NOMO-1 treated with dmso at 0.1 percent for 144 hours (cell line): ENCODE data around the gene EIF3F.
"Not testable (repeated sequence)": the region's sequence is repeated elsewhere in the genome, so short reads cannot be mapped to it uniquely, and the experiment has no call there.

Source experiments
- DNase-seq: peaks from one replicate; lab custom pipeline; 2025; ENCODE audit not compliant: unreplicated experiment; lab: John Stamatoyannopoulos, UW

The EIF3F gene

GRCh38 chr11:7987560-7987883 lies 385 bp downstream of the EIF3F start:
- not testable (repeated sequence) for DNase-seq

GRCh38 chr11:7994581-7995278 lies 7.6 kb downstream of the EIF3F start:
- DNase-seq, result no peak

- no peak for DNase-seq
Observed at GRCh38 chr11:7999795-8000194, 12.7 kb downstream of the EIF3F start.

- DNase-seq, result no peak
Observed at GRCh38 chr11:8000390-8000789, 13.3 kb downstream of the EIF3F start.

- DNase-seq, result no peak
Observed at GRCh38 chr11:8002676-8003075, 15.5 kb downstream of the EIF3F start.

- DNase-seq, result no peak
Observed at GRCh38 chr11:8003187-8003586, 16.1 kb downstream of the EIF3F start.

GRCh38 chr11:8004008-8004407 lies 16.9 kb downstream of the EIF3F start:
- DNase-seq, result no peak

GRCh38 chr11:8005556-8005955 lies 18.4 kb downstream of the EIF3F start:
- DNase-seq, result no peak

- peak; percentile 15 for DNase-seq
Observed at GRCh38 chr11:8006349-8006977, 19.3 kb downstream of the EIF3F start.

GRCh38 chr11:8008212-8008611 lies 21.1 kb downstream of the EIF3F start:
- no peak for DNase-seq

- no peak for DNase-seq
Observed at GRCh38 chr11:8009856-8010255, 22.7 kb downstream of the EIF3F start.

GRCh38 chr11:8011371-8011770 lies 24.2 kb downstream of the EIF3F start:
- DNase-seq, result no peak

GRCh38 chr11:8011981-8012444 lies 24.9 kb downstream of the EIF3F start:
- DNase-seq, result no peak

- no peak for DNase-seq
Observed at GRCh38 chr11:8013833-8014232, 26.7 kb downstream of the EIF3F start.

GRCh38 chr11:8015753-8016239 lies 28.7 kb downstream of the EIF3F start:
- DNase-seq, result no peak

- no peak for DNase-seq
Observed at GRCh38 chr11:8016440-8016839, 29.3 kb downstream of the EIF3F start.

GRCh38 chr11:8017071-8017470 lies 29.9 kb downstream of the EIF3F start:
- DNase-seq, result no peak

GRCh38 chr11:8017894-8018483 lies 30.9 kb downstream of the EIF3F start:
- no peak for DNase-seq

GRCh38 chr11:8018484-8019313 lies 31.6 kb downstream of the EIF3F start:
- no peak for DNase-seq

- no peak for DNase-seq
Observed at GRCh38 chr11:8019314-8020243, 32.4 kb downstream of the EIF3F start.
